D721Med (cell line): ENCODE data around the gene HECTD2.
A peak's percentile ranks its signal among the peaks of the same experiment; 100 is the strongest.

Experiments
- DNase-seq: peaks from one replicate; pipeline ENCODE4 v3.0.0; 2011; ENCODE audit warnings: low spot score; ENCODE audit not compliant: insufficient read length
- FAIRE-seq: peaks from 2 replicates; lab custom pipeline; 2011; peaks lifted over from hg19 to GRCh38; lab: Jason Lieb, UNC
- CTCF ChIP-seq: IDR thresholded peaks from 2 replicates; pipeline ENCODE4 v1.5.1; 2012; ENCODE audit warnings: mild to moderate bottlenecking, control low read depth; ENCODE audit not compliant: insufficient read depth; ENCODE audit errors: missing control alignments

The HECTD2 gene

GRCh38 chr10:91415816-91416215, 5.7 kb downstream of the HECTD2 start:
- no peak for TF ChIP-seq CTCF
- FAIRE-seq (no peak), DNase-seq (no peak)

DNA sequence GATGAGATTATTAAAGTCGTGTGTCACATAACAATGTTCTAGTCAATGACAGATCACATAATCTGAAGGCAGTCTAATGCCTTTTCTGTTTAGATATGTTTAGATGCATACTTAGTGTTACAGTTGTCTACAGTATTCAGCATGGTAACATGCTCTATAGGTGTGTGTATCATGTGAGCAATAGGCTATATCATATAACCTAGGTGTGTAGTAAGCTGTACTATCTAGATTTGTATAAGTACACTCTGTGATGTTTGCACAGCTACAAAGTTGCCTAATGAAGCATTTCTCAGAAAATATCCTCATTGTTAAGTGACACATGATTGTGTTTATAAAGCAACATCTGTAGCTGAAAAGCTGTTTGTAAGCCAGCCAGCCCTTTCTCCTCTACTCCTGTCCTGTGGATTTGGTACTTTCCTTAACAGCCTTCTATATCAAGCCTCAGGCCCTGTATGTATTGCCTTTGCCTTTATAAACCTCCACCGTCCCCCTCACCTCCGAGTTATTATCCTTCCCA, 6.3 kb downstream of the HECTD2 start:
- DNase-seq: no peak
- peak; percentile 51 for FAIRE-seq
- TF ChIP-seq CTCF: no peak

GRCh38 chr10:91418416-91418815, 8.3 kb downstream of the HECTD2 start:
- no peak for DNase-seq
- no peak for FAIRE-seq
- TF ChIP-seq CTCF: no peak

- no peak for TF ChIP-seq CTCF
- DNase-seq: no peak
- FAIRE-seq: no peak
Observed at GRCh38 chr10:91420868-91421267, 10.7 kb downstream of the HECTD2 start.

GRCh38 chr10:91422915-91423314, 12.8 kb downstream of the HECTD2 start:
- FAIRE-seq: peak; percentile 88
- no peak for TF ChIP-seq CTCF
- DNase-seq: no peak

- FAIRE-seq (no peak), DNase-seq (no peak)
- no peak for TF ChIP-seq CTCF
Observed at GRCh38 chr10:91424016-91424415, 13.9 kb downstream of the HECTD2 start.

DNA sequence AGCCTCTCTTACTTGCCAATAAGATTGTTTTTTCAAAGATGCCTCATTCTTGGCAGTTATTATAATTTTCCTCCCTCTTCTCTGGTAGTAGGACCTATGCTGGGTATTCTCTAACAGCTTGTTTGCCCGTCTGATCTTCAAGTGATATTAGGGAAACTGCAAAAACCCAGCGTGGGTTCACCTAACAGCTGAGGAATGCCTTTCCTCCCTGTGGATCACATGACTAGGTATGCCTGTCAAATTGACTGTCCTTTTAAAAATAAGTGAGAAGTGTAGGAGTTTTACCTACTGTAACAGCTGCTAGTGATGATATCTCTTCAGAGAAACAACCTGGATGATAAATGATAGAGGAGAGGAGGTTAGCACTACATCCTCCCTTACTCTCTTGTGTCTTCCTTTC, 22.0 kb downstream of the HECTD2 start:
- DNase-seq (no peak), FAIRE-seq (no peak)
- TF ChIP-seq CTCF: no peak
